ENCODE results near the gene RBM24.

- TF ChIP-seq, protein P1, sequence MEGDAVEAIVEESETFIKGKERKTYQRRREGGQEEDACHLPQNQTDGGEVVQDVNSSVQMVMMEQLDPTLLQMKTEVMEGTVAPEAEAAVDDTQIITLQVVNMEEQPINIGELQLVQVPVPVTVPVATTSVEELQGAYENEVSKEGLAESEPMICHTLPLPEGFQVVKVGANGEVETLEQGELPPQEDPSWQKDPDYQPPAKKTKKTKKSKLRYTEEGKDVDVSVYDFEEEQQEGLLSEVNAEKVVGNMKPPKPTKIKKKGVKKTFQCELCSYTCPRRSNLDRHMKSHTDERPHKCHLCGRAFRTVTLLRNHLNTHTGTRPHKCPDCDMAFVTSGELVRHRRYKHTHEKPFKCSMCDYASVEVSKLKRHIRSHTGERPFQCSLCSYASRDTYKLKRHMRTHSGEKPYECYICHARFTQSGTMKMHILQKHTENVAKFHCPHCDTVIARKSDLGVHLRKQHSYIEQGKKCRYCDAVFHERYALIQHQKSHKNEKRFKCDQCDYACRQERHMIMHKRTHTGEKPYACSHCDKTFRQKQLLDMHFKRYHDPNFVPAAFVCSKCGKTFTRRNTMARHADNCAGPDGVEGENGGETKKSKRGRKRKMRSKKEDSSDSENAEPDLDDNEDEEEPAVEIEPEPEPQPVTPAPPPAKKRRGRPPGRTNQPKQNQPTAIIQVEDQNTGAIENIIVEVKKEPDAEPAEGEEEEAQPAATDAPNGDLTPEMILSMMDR (IDR thresholded peaks at IDR 0.05): no peak
- no peak for TF ChIP-seq POLR2A (IDR thresholded peaks at IDR 0.05)
- no peak for TF ChIP-seq POLR2AphosphoS5 (IDR thresholded peaks at IDR 0.05)
Observed at GRCh38 chr6:17315262-17315661, 34.1 kb downstream of the RBM24 start.
